ENCODE data around the gene SNRPA. TPM values are rescaled to one million over a fixed set of nuclear protein-coding genes. Genes with fewer than 3 reads are reported as not detected.
A peak's percentile ranks its signal among the peaks of the same experiment; 100 is the strongest.

Gene SNRPA
- total and polyA plus RNA-seq, 2 of the 4 experiments (the other 2 are of a cell fraction): 30.3 to 81.3 TPM

DNA sequence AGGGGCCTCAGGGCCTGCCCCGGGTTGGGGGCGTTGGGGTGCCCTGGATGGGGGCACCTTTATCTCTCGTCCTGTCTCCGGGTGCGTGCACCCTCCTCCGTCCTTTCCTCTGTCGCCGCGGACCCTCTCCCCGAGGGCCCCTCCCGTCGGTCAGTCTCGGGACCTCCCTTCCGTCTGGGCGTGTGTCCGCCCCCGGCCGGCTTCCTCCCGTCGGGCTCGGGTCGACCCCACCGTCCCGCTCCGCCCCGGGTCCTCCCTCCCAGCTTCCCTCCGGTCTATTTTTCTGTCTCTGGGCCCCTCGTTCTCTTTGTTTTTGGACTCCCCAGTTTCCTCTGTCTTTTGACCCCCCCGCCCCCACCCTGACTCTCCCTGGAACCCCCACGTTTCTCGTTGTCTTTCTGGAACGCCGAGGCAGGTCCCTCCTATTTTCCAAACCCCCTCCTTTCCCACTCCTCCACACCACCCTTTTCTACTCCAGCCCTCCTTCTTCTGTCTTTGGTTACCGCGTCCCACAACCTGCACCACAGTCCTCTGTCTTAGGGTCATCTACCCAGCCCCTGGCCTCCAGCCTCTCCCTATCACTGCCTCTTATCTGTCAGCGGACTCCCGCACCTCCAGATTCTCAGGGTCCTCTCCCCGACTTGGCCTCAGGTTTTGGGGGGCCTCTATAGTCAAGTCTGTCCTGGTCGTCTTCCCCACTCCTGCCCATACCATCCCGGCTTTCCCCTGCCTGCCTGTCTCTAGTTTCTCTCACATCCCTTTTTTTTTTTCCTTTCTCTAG is 48.7 kb downstream of the SNRPA start:
- Histone ChIP-seq H2BK15ac (ENCODE audit: low read depth, low read length) (no peak overlapping the region), H3K4me1 (ENCODE audit: control insufficient read depth, insufficient read depth, low read length) (peaks cover 33% of the 10 kb centered on the region), H3K36me3 (ENCODE audit: control insufficient read depth, insufficient read depth, low read length) (peaks cover 35% of the 10 kb centered on the region), H2AFZ (replicated peaks; ENCODE audit: low read length, poor library complexity) (peak overlapping the region; percentile 84), H2BK20ac (ENCODE audit: low read depth, low read length) (no peak overlapping the region), H3K56ac (ENCODE audit: extremely low read depth, insufficient read depth, low read length) (peak overlapping the region; percentile 78), H3K9me1 (ENCODE audit: insufficient read depth, low read length) (peaks cover 34% of the 10 kb centered on the region), H3K23ac (ENCODE audit: low read depth, low read length) (peak overlapping the region; percentile 72), H2BK120ac (ENCODE audit: low read depth, low read length) (peak overlapping the region; percentile 27; the same call in 1 of the 2 replicates), H3K4ac (ENCODE audit: low read depth, low read length) (peak overlapping the region; percentile 63), H2AK9ac (replicated peaks; ENCODE audit: low read depth, low read length, poor library complexity) (peak overlapping the region; percentile 99), H2AK5ac (ENCODE audit: low read depth, low read length) (peak overlapping the region; percentile 75), H3K27ac (ENCODE audit: insufficient read depth, low read length) (peak overlapping the region; percentile 95), H3K18ac (ENCODE audit: low read depth, low read length) (peak overlapping the region; percentile 81; the same call in 1 of the 2 replicates), H4K91ac (ENCODE audit: insufficient read depth, low read depth, low read length) (peak overlapping the region; percentile 50), H3K4me3 (ENCODE audit: insufficient read depth, low read depth, low read length) (peak overlapping the region; percentile 96), H3K9me3 (ENCODE audit: control insufficient read depth, insufficient read depth, low read length) (no peaks in the 10 kb centered on the region), H3K27me3 (ENCODE audit: control insufficient read depth, insufficient read depth, low read length) (no peaks in the 10 kb centered on the region), H3K4me2 (ENCODE audit: low read depth, low read length) (peak overlapping the region; percentile 85), H2BK5ac (ENCODE audit: low read depth, low read length, poor library complexity, severe bottlenecking) (peak overlapping the region; percentile 82), H3K9ac (ENCODE audit: low read depth, low read length) (peak overlapping the region; percentile 96), H4K20me1 (ENCODE audit: insufficient read depth, low read length) (peaks cover 50% of the 10 kb centered on the region), H3K79me1 (ENCODE audit: low read depth in 1 of 2, low read length in 2 of 2) (peaks cover 4 to 59% of the 10 kb centered on the region in 2 experiments; a peak in 3 of 4 replicates), H4K5ac (ENCODE audit: low read depth, low read length) (peak overlapping the region; percentile 37), H4K8ac (ENCODE audit: low read depth in 2 of 2, low read length in 2 of 2) (peak overlapping the region; percentile 66 to 71; a peak in 3 of 4 replicates), H3K14ac (replicated peaks; ENCODE audit: low read depth, low read length) (peak overlapping the region; percentile 89)
- CTCF ChIA-PET: interaction anchor here (1.0 kb wide), 1 partner anchor 564 kb away, joined by 4 read pairs; the partner anchor contains the start of gene B9D2
- POLR2A ChIA-PET (ENCODE audit: unreplicated experiment): interaction anchor here (0.6 kb wide), 1 partner anchor 45 kb away, joined by 6 read pairs; no protein-coding TSS in a partner anchor
- dilution Hi-C loops (cut with HindIII; ENCODE audit: low sequenced_read_pairs, unreplicated experiment): no loop called here
- in situ Hi-C loops (cut with MboI; ENCODE audit: low sequenced_read_pairs): no loop called here
- ATAC-seq (ENCODE audit: low read depth) (peak; percentile 9), DNase-seq (no peak)
- 1% methylated on average over 25 of the region's 40 CpGs; no CpG with 5 or more reads in 1 of the 2 experiments for WGBS, 2 experiments (ENCODE audit: extremely low coverage in 2 of 2, insufficient read length in 1 of 2)
- no TSS peak for BruUV-seq (replicated peaks)
- TF ChIP-seq MXI1 (IDR thresholded peaks at IDR 0.05; ENCODE audit: borderline replicate concordance, low read depth, low read length): peak; percentile 20; the same call in 1 of the 2 replicates
- TF ChIP-seq RFX5 (IDR thresholded peaks at IDR 0.05; ENCODE audit: low read depth, low read length): no peak
- no peak for TF ChIP-seq SMC3 (IDR thresholded peaks at IDR 0.05; ENCODE audit: low read depth, low read length)
- TF ChIP-seq, protein P1, sequence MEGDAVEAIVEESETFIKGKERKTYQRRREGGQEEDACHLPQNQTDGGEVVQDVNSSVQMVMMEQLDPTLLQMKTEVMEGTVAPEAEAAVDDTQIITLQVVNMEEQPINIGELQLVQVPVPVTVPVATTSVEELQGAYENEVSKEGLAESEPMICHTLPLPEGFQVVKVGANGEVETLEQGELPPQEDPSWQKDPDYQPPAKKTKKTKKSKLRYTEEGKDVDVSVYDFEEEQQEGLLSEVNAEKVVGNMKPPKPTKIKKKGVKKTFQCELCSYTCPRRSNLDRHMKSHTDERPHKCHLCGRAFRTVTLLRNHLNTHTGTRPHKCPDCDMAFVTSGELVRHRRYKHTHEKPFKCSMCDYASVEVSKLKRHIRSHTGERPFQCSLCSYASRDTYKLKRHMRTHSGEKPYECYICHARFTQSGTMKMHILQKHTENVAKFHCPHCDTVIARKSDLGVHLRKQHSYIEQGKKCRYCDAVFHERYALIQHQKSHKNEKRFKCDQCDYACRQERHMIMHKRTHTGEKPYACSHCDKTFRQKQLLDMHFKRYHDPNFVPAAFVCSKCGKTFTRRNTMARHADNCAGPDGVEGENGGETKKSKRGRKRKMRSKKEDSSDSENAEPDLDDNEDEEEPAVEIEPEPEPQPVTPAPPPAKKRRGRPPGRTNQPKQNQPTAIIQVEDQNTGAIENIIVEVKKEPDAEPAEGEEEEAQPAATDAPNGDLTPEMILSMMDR (conservative IDR thresholded peaks at IDR 0.05; ENCODE audit: low read depth, low read length): no peak
- TF ChIP-seq CEBPB (IDR thresholded peaks at IDR 0.05; ENCODE audit: low read depth, low read length): no peak
- TF ChIP-seq POLR2A (IDR thresholded peaks at IDR 0.05; ENCODE audit: low read depth, low read length): peak; percentile 18; the same call in 1 of the 2 replicates
- peak; percentile 71; the same call in 1 of the 2 replicates for TF ChIP-seq MAZ (IDR thresholded peaks at IDR 0.05; ENCODE audit: borderline replicate concordance, low read depth, low read length)
- TF ChIP-seq, protein P2, sequence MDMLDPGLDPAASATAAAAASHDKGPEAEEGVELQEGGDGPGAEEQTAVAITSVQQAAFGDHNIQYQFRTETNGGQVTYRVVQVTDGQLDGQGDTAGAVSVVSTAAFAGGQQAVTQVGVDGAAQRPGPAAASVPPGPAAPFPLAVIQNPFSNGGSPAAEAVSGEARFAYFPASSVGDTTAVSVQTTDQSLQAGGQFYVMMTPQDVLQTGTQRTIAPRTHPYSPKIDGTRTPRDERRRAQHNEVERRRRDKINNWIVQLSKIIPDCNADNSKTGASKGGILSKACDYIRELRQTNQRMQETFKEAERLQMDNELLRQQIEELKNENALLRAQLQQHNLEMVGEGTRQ (IDR thresholded peaks at IDR 0.05; ENCODE audit: low read depth, low read length): no peak
- intact Hi-C loops (cut with micrococcal nuclease): loop anchor here (5.0 kb wide), 2 partner anchors 47 to 82 kb away; partner anchors contain the start of genes ACTMAP, COQ8B, ITPKC and SNRPA
